UCSD-AML1 (cell line): ENCODE results near the gene KRTAP4-7.
"Not testable (repeated sequence)": the region's sequence is repeated elsewhere in the genome, so short reads cannot be mapped to it uniquely, and the experiment has no call there.

ENCODE experiments used
- DNase-seq: peaks from one replicate; lab custom pipeline; 2025; ENCODE audit not compliant: unreplicated experiment; lab: John Stamatoyannopoulos, UW

KRTAP4-7 gene

GRCh38 chr17:41084100-41084856, at the start of gene KRTAP4-7:
Gene KRTAP4-7 (plus strand): TSS chr17:41084150. CDS start chr17:41084207, 57 bp downstream.
- not testable (repeated sequence) for DNase-seq

- DNase-seq = not testable (repeated sequence)
Measured at GRCh38 chr17:41034346-41034935, 49.5 kb upstream of the KRTAP4-7 start, which contains the start of gene KRTAP1-3. Gene KRTAP1-3 (minus strand): TSS chr17:41034874. CDS start chr17:41034821, 53 bp downstream.

GRCh38 chr17:41037853-41038350, 46.0 kb upstream of the KRTAP4-7 start:
- no peak for DNase-seq

- not testable (repeated sequence) for DNase-seq
Measured at GRCh38 chr17:41040783-41041571, 43.0 kb upstream of the KRTAP4-7 start, which contains the start of gene KRTAP1-1. Gene KRTAP1-1 (minus strand): TSS chr17:41041450. CDS start chr17:41041397, 53 bp downstream.

- DNase-seq = no peak
Measured at GRCh38 chr17:41042953-41043352, 41.0 kb upstream of the KRTAP4-7 start.

GRCh38 chr17:41046735-41047465, 37.0 kb upstream of the KRTAP4-7 start, which contains the start of gene KRTAP2-1:
Gene KRTAP2-1 (minus strand): TSS chr17:41047316. CDS start chr17:41047267, 49 bp downstream.
- not testable (repeated sequence) for DNase-seq

- DNase-seq = no peak
Measured at GRCh38 chr17:41048441-41048840, 35.5 kb upstream of the KRTAP4-7 start.

- DNase-seq = no peak
Measured at GRCh38 chr17:41049110-41049509, 34.8 kb upstream of the KRTAP4-7 start.

GRCh38 chr17:41052566-41052965, 31.4 kb upstream of the KRTAP4-7 start:
- DNase-seq = no peak

- DNase-seq = no peak
Measured at GRCh38 chr17:41054025-41054424, 29.9 kb upstream of the KRTAP4-7 start.

GRCh38 chr17:41054556-41054955, 29.4 kb upstream of the KRTAP4-7 start:
- DNase-seq = not testable (repeated sequence)

- not testable (repeated sequence) for DNase-seq
Measured at GRCh38 chr17:41055130-41055529, 28.8 kb upstream of the KRTAP4-7 start, which contains the start of gene KRTAP2-2. Gene KRTAP2-2 (minus strand): TSS chr17:41055230. CDS start chr17:41055211, 19 bp downstream.

GRCh38 chr17:41057547-41057946, 26.4 kb upstream of the KRTAP4-7 start:
- no peak for DNase-seq

GRCh38 chr17:41058741-41059140, 25.2 kb upstream of the KRTAP4-7 start:
- DNase-seq = no peak

GRCh38 chr17:41059276-41060051, 24.5 kb upstream of the KRTAP4-7 start:
- not testable (repeated sequence) for DNase-seq

- no peak for DNase-seq
Measured at GRCh38 chr17:41060052-41060604, 23.8 kb upstream of the KRTAP4-7 start, which contains the start of gene KRTAP2-3. Gene KRTAP2-3 (minus strand): TSS chr17:41060114. CDS start chr17:41060050, 64 bp downstream.

- DNase-seq = no peak
Measured at GRCh38 chr17:41061964-41062363, 22.0 kb upstream of the KRTAP4-7 start.

GRCh38 chr17:41063449-41063848, 20.5 kb upstream of the KRTAP4-7 start:
- no peak for DNase-seq

- DNase-seq = no peak
Measured at GRCh38 chr17:41064301-41064700, 19.6 kb upstream of the KRTAP4-7 start.
